ENCODE results near the gene BTBD16. TPM values are rescaled to one million over a fixed set of nuclear protein-coding genes. Genes with fewer than 3 reads are reported as not detected.

The BTBD16 gene
- total and polyA plus RNA-seq, 2 of the 4 experiments (the other 2 are of a cell fraction): not detected

GRCh38 chr10:122346326-122346950, 75.3 kb downstream of the BTBD16 start:
- CTCF ChIA-PET: no interaction called here
- dilution Hi-C loops (cut with HindIII; ENCODE audit: low sequenced_read_pairs, unreplicated experiment): no loop called here

More at GRCh38 chr10:122346326-122346950, 75.3 kb downstream of the BTBD16 start:
- BruUV-seq (replicated peaks): no TSS peak
- in situ Hi-C loops (cut with MboI; ENCODE audit: low sequenced_read_pairs): loop anchor here (10.0 kb wide), 1 partner anchor 228 kb away; no protein-coding TSS in a partner anchor
- Histone ChIP-seq H2AFZ (replicated peaks; ENCODE audit: low read length, poor library complexity) (no peak overlapping the region), H3K9me1 (ENCODE audit: insufficient read depth, low read length) (no peaks in the 10 kb centered on the region), H3K23ac (ENCODE audit: low read depth, low read length) (no peak overlapping the region), H3K4me1 (ENCODE audit: control insufficient read depth, insufficient read depth, low read length) (no peaks in the 10 kb centered on the region), H3K36me3 (ENCODE audit: control insufficient read depth, insufficient read depth, low read length) (no peaks in the 10 kb centered on the region), H3K18ac (ENCODE audit: low read depth, low read length) (no peak overlapping the region), H4K20me1 (ENCODE audit: insufficient read depth, low read length) (no peaks in the 10 kb centered on the region; the same call in 1 of the 2 replicates), H2BK15ac (ENCODE audit: low read depth, low read length) (no peak overlapping the region), H4K91ac (ENCODE audit: insufficient read depth, low read depth, low read length) (no peak overlapping the region), H3K14ac (replicated peaks; ENCODE audit: low read depth, low read length) (no peak overlapping the region), H3K4me3 (ENCODE audit: insufficient read depth, low read depth, low read length) (no peak overlapping the region), H2AK9ac (replicated peaks; ENCODE audit: low read depth, low read length, poor library complexity) (no peak overlapping the region), H3K79me1 (ENCODE audit: low read depth in 1 of 2, low read length in 2 of 2) (no peaks in the 10 kb centered on the region), H2BK20ac (ENCODE audit: low read depth, low read length) (no peak overlapping the region), H3K4ac (ENCODE audit: low read depth, low read length) (no peak overlapping the region), H2AK5ac (ENCODE audit: low read depth, low read length) (no peak overlapping the region), H4K5ac (ENCODE audit: low read depth, low read length) (no peak overlapping the region), H4K8ac (ENCODE audit: low read depth in 2 of 2, low read length in 2 of 2) (no peak overlapping the region), H3K27me3 (ENCODE audit: control insufficient read depth, insufficient read depth, low read length) (peaks cover 20% of the 10 kb centered on the region), H3K9me3 (ENCODE audit: control insufficient read depth, insufficient read depth, low read length) (peaks cover 7% of the 10 kb centered on the region; the same call in 1 of the 2 replicates), H2BK5ac (ENCODE audit: low read depth, low read length, poor library complexity, severe bottlenecking) (no peak overlapping the region), H3K9ac (ENCODE audit: low read depth, low read length) (no peak overlapping the region), H3K56ac (ENCODE audit: extremely low read depth, insufficient read depth, low read length) (no peak overlapping the region), H2BK120ac (ENCODE audit: low read depth, low read length) (no peak overlapping the region), H3K27ac (ENCODE audit: insufficient read depth, low read length) (no peak overlapping the region), H3K4me2 (ENCODE audit: low read depth, low read length) (no peak overlapping the region)
- ATAC-seq (ENCODE audit: low read depth): no peak
- POLR2A ChIA-PET (ENCODE audit: unreplicated experiment): no interaction called here
- TF ChIP-seq CHD1 (IDR thresholded peaks at IDR 0.05; ENCODE audit: low read depth, low read length) (no peak), FOS (IDR thresholded peaks at IDR 0.05; ENCODE audit: low read depth, low read length) (no peak), RAD21 (IDR thresholded peaks at IDR 0.05; ENCODE audit: low read length) (no peak), SMC3 (IDR thresholded peaks at IDR 0.05; ENCODE audit: low read depth, low read length) (no peak)
- WGBS, 2 experiments (ENCODE audit: extremely low coverage in 2 of 2, insufficient read length in 1 of 2): no CpG with 5 or more reads among the region's 4 CpGs
- DNase-seq: no peak
- intact Hi-C loops (cut with micrococcal nuclease): no loop called here

All from IMR-90 (cell line).